Upper lobe of left lung (tissue), 4 donors: ENCODE data around the gene FAM200A.

Source experiments
- CTCF ChIP-seq, 6 experiments: fragments of 450-650 bp in 4 of 6; fragments of 200-600 bp in 2 of 6; sonication (generic) in 2 of 6; IDR thresholded peaks; one replicate each; pipeline ENCODE4 v1.5.1; 2016 to 2019; ENCODE audit warnings: antibody characterized with exemption in 6 of 6
- EP300 ChIP-seq, 4 donors: sonication (generic); formaldehyde crosslinking; IDR thresholded peaks; one replicate each; pipeline ENCODE4 v1.5.1; 2017; ENCODE audit warnings: antibody characterized with exemption in 4 of 4, control low read depth in 2 of 4
- POLR2A ChIP-seq, 4 donors: fragments of 450-650 bp; IDR thresholded peaks; one replicate each; pipeline ENCODE4 v1.5.1; 2016 to 2017; ENCODE audit warnings: antibody characterized with exemption in 4 of 4, mild to moderate bottlenecking in 2 of 4
- POLR2AphosphoS5 ChIP-seq, 2 donors: sonication (generic); formaldehyde crosslinking; IDR thresholded peaks; one replicate each; pipeline ENCODE4 v1.5.1; 2017; ENCODE audit warnings: antibody characterized with exemption in 2 of 2

GRCh38 chr7:99561737-99562051 is 9.8 kb upstream of the FAM200A start:
- TF ChIP-seq POLR2AphosphoS5 (IDR thresholded peaks at IDR 0.05) (no peak), POLR2A (IDR thresholded peaks at IDR 0.05) (no peak), CTCF (IDR thresholded peaks at IDR 0.05) (no peak), EP300 (IDR thresholded peaks at IDR 0.05) (no peak)
